K562 (cell line): Measurements from ENCODE around the gene ACY1. TPM values are rescaled to one million over a fixed set of nuclear protein-coding genes. Genes with fewer than 3 reads are reported as not detected.

Experiments
- ATAC-seq: fragments of 200-7000 bp; cut with Tn5 transposase; 3 replicates; pipeline ENCODE4 v1.9.1; 2020; ENCODE audit warnings: moderate library complexity
- BruUV-seq: library from RNA; stranded (reverse); fragments of 400-500 nt; replicated peaks from 2 replicates; lab custom pipeline; 2021; lab: Mats Ljungman, UMichigan
- CTCF ChIA-PET: fragments of 300-600 bp; formaldehyde crosslinking; extraction: SDS; loops from one replicate; lab custom pipeline; 2021; ENCODE audit warnings: low intra/inter-chr PET ratio; lab: Yijun Ruan, JAX
- POLR2A ChIA-PET: fragments of 300-600, 350-650 bp; sonication (Branson Sonifier 250); formaldehyde crosslinking; extraction: SDS; loops from one replicate; lab custom pipeline; 2021; ENCODE audit warnings: antibody characterized with exemption, inconsistent platforms; lab: Yijun Ruan, JAX
- DNase-seq, 4 experiments: peaks; one replicate each; pipeline versions ENCODE4 v3.0.0 to v3.0.0-alpha.2; 2011 to 2018; ENCODE audit warnings: low spot score in 3 of 4, mixed read lengths in 3 of 4; ENCODE audit errors: extremely low read depth in 1 of 4
- FAIRE-seq: peaks from 2 replicates; lab custom pipeline; 2011; peaks lifted over from hg19 to GRCh38; lab: Jason Lieb, UNC
- H2AFZ ChIP-seq: 2 replicates; pipeline ENCODE4 v1.6.0; 2011; ENCODE audit warnings: low read depth, low read length, control low read depth, inconsistent platforms
- H3K27ac ChIP-seq: fragments of 200-600 bp; 3 replicates; pipeline ENCODE4 v1.8.0; 2011; ENCODE audit warnings: low read depth, mild to moderate bottlenecking, control low read depth, inconsistent platforms, low read length, moderate library complexity, mixed read lengths; ENCODE audit errors: extremely low read depth
- H3K27me3 ChIP-seq, 2 experiments: fragments of 300-600 bp in 1 of 2; 2 replicates in 1 of 2; 3 replicates in 1 of 2; pipeline versions ENCODE4 v1.6.0 to v1.8.0; 2011; ENCODE audit warnings: inconsistent platforms in 2 of 2, low read length in 2 of 2, mild to moderate bottlenecking in 1 of 2, mixed read lengths in 1 of 2, moderate library complexity in 1 of 2; ENCODE audit not compliant: control insufficient read depth in 2 of 2, insufficient read depth in 2 of 2
- H3K36me3 ChIP-seq: fragments of 300-600 bp; 3 replicates; pipeline ENCODE4 v1.8.0; 2011; ENCODE audit warnings: mild to moderate bottlenecking, low read length, inconsistent platforms; ENCODE audit not compliant: control insufficient read depth, insufficient read depth
- H3K4me1 ChIP-seq, 2 experiments: fragments of 200-600 bp in 1 of 2; replicated peaks in 1 of 2; 2 replicates in 1 of 2; 3 replicates in 1 of 2; pipeline versions ENCODE4 v1.5.1 to v1.8.0; 2011; ENCODE audit warnings: inconsistent platforms in 2 of 2, low read length in 2 of 2, mild to moderate bottlenecking in 1 of 2, mixed read lengths in 1 of 2, moderate library complexity in 1 of 2; ENCODE audit not compliant: control insufficient read depth in 2 of 2, insufficient read depth in 2 of 2
- H3K4me2 ChIP-seq: 2 replicates; pipeline ENCODE4 v1.6.1; 2011; ENCODE audit warnings: low read length, control low read depth, inconsistent platforms, mixed read lengths; ENCODE audit not compliant: insufficient read depth
- H3K4me3 ChIP-seq: fragments of 200-600 bp; sonication (generic), shearing (Covaris generic); 2 replicates; pipeline ENCODE4 v1.5.1; 2016; ENCODE audit warnings: control low read depth, inconsistent platforms
- H3K79me2 ChIP-seq: fragments of 200-600 bp; 3 replicates; pipeline ENCODE4 v1.8.0; 2011; ENCODE audit warnings: low read length, inconsistent platforms; ENCODE audit not compliant: control insufficient read depth, insufficient read depth
- H3K9ac ChIP-seq, 2 experiments: 2 replicates each; pipeline versions ENCODE4 v1.6.0 to v1.6.1; 2011; ENCODE audit warnings: low read depth in 2 of 2, low read length in 2 of 2, control low read depth in 1 of 2, inconsistent platforms in 1 of 2, mild to moderate bottlenecking in 1 of 2, mixed read lengths in 1 of 2; ENCODE audit not compliant: insufficient read depth in 1 of 2
- H3K9me1 ChIP-seq: one replicate; pipeline ENCODE4 v1.6.0; 2011; ENCODE audit warnings: inconsistent platforms, mild to moderate bottlenecking, low read length, moderate library complexity; ENCODE audit not compliant: control insufficient read depth, insufficient read depth
- H3K9me3 ChIP-seq: replicated peaks from 2 replicates; pipeline ENCODE4 v1.5.1; 2011; ENCODE audit warnings: low read depth, low read length, inconsistent platforms; ENCODE audit not compliant: control insufficient read depth, insufficient read depth
- H4K20me1 ChIP-seq: replicated peaks from 2 replicates; pipeline ENCODE4 v1.6.1; 2011; ENCODE audit warnings: low read length, inconsistent platforms, mixed read lengths; ENCODE audit not compliant: control insufficient read depth, insufficient read depth
- BACH1 ChIP-seq: fragments of 200-800 bp; sonication (Bioruptor generic); IDR thresholded peaks from 2 replicates; pipeline ENCODE4 v1.6.1; 2016; ENCODE audit warnings: missing genetic modification characterization, missing compliant biosample characterization
- E2F3 ChIP-seq: fragments of 250-450 bp; sonication (Bioruptor Pico); IDR thresholded peaks from 2 replicates; pipeline ENCODE4 v1.4.0; 2020; ENCODE audit warnings: mild to moderate bottlenecking
- EGR1 ChIP-seq: fragments of 450-650 bp; conservative IDR thresholded peaks from 2 replicates; pipeline ENCODE4 v1.6.1; 2017; ENCODE audit warnings: mild to moderate bottlenecking
- ERF ChIP-seq: fragments of 450-650 bp; formaldehyde crosslinking; IDR thresholded peaks from 2 replicates; pipeline ENCODE4 v1.4.0; 2020; ENCODE audit warnings: mild to moderate bottlenecking, mixed read lengths
- HDAC8 ChIP-seq: fragments of 450-650 bp; IDR thresholded peaks from 2 replicates; pipeline ENCODE4 v1.6.1; 2016; ENCODE audit warnings: mild to moderate bottlenecking, missing genetic modification characterization, moderate library complexity, missing compliant biosample characterization
- HLTF ChIP-seq: fragments of 450-650 bp; IDR thresholded peaks from 2 replicates; pipeline ENCODE4 v1.6.1; 2016
- NELFE ChIP-seq: IDR thresholded peaks from 2 replicates; pipeline ENCODE4 v1.6.1; 2011; ENCODE audit warnings: mild to moderate bottlenecking; ENCODE audit not compliant: insufficient read depth, insufficient read length
- PRDM10 ChIP-seq: fragments of 450-650 bp; IDR thresholded peaks from 2 replicates; pipeline ENCODE4 v1.6.1; 2018; ENCODE audit not compliant: partially characterized antibody
- RFX5 ChIP-seq: IDR thresholded peaks from 2 replicates; pipeline ENCODE4 v1.6.1; 2011; ENCODE audit warnings: low read depth, mild to moderate bottlenecking, improper control_type of control experiment, low read length
- TCFL5 ChIP-seq: fragments of 250-450 bp; sonication (Bioruptor Pico); conservative IDR thresholded peaks from 2 replicates; pipeline ENCODE4 v1.6.1; 2021; ENCODE audit warnings: mild to moderate bottlenecking, moderate library complexity, matching md5 sums
- VEZF1 ChIP-seq: fragments of 200-800 bp; sonication (Bioruptor generic); IDR thresholded peaks from 2 replicates; pipeline ENCODE4 v1.6.1; 2017; ENCODE audit warnings: missing genetic modification characterization, missing compliant biosample characterization
- ZNF347 ChIP-seq: fragments of 450-650 bp; formaldehyde crosslinking; IDR thresholded peaks from 2 replicates; pipeline ENCODE4 v1.4.0; 2020; ENCODE audit warnings: low read depth, mild to moderate bottlenecking, moderate library complexity
- ZNF586 ChIP-seq: fragments of 450-650 bp; formaldehyde crosslinking; conservative IDR thresholded peaks from 2 replicates; pipeline ENCODE4 v1.4.0; 2020; ENCODE audit warnings: mild to moderate bottlenecking, moderate library complexity
- WGBS: fragments of 100-300 bp; shearing (Covaris generic); methylation state at CpG from one replicate; pipeline ENCODE4 v1.1.6; 2016; ENCODE audit warnings: low coverage, mixed read lengths; ENCODE audit not compliant: insufficient coverage; ENCODE audit errors: missing lambda C conversion rate; 5-methylcytosine and 5-hydroxymethylcytosine counted together
- in situ Hi-C: fragments of 300-500 bp; cut with MboI; formaldehyde crosslinking; loops from 4 replicates; pipeline ENCODE4 v1.15.0; 2018; ENCODE audit warnings: inconsistent platforms, mixed read lengths
- intact Hi-C: fragments of 100-400 bp; cut with micrococcal nuclease; formaldehyde crosslinking; loops from 2 replicates; pipeline ENCODE4 v1.14.2; 2022
- polyA plus RNA-seq, 8 experiments: library from polyadenylated mRNA; depleted of rRNA in 4 of 8; stranded (reverse) in 5 of 8; unstranded in 3 of 8; fragments of >200 nt; fragmentation: Nextera tagmentation in 2 of 8; fragmentation: Illumina TruSeq in 1 of 8; extraction: Ambion mirVana in 2 of 8; extraction: Trizol in 1 of 8; gene quantifications; 2 replicates each; pipeline versions ENCODE4 v1.2.1 to v1.2.3, GENCODE V29; 2011 to 2014; ENCODE audit warnings: inconsistent platforms in 1 of 8, missing spikeins in 1 of 8
- total RNA-seq, 7 experiments: library from RNA; depleted of rRNA in 6 of 7; stranded (reverse); fragments of >200 nt in 6 of 7; fragmentation: Illumina TruSeq in 2 of 7; extraction: Trizol in 2 of 7; gene quantifications; 2 replicates each; pipeline versions ENCODE4 v1.2.1 to v1.2.3, GENCODE V29; 2011 to 2021; ENCODE audit warnings: low replicate concordance in 1 of 7
- TF ChIP-seq, protein P1 (sequence below): fragments of 250-450 bp; sonication (Bioruptor Pico); IDR thresholded peaks from 2 replicates; pipeline ENCODE4 v1.5.0; 2021; ENCODE audit warnings: mild to moderate bottlenecking, moderate library complexity
- TF ChIP-seq, protein P2 (sequence below): sonication (generic); formaldehyde crosslinking; IDR thresholded peaks from 2 replicates; pipeline ENCODE4 v1.9.0; 2022; ENCODE audit warnings: mild to moderate bottlenecking, missing genetic modification reagents

Gene ACY1
- total and polyA plus RNA-seq, 9 of the 15 experiments (the other 6 are each of a cell fraction or from before 2014, with no cell fraction given) = 70.7 to 195 (median 123) TPM

DNA sequence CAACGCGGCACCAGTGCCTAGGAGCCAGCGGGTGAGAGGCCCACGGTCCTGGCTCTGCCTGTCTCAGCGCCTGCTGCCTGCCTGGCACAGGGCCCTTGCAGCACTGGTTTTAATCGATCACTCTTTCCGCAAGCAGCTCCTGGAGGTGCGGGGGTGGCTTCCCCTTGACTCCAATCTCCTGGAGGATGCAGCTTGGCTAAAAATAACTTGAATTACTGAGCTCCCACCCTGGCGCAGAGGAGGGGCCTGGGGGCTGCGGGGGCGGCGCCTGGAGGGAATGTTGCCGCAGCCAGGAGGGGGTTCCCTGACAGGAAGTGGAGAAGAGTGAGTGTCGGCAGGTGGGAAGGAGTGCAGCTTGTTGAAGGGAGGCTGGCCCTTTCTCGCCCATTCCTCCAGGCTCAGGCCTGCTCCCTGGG lies 22.2 kb downstream of the ACY1 start:
- ChIA-PET CTCF (interaction anchor here (0.7 kb wide), 1 partner anchor 117 kb away, joined by 3 read pairs; no protein-coding TSS in a partner anchor), POLR2A (no interaction called here)
- no peaks in the 10 kb centered on the region for H3K79me2 ChIP-seq
- intact Hi-C loops (no loop called here), in situ Hi-C loops (loop anchor here (25.0 kb wide), 1 partner anchor 382 kb away; no protein-coding TSS in a partner anchor)
- BruUV-seq = no TSS peak
- no peaks in the 10 kb centered on the region for H4K20me1 ChIP-seq
- H3K36me3 ChIP-seq = no peaks in the 10 kb centered on the region
- H3K4me2 ChIP-seq = peak overlapping the region; percentile 32; the same call in 1 of the 2 replicates
- DNase-seq = peak; percentile 42 to 47 (median 45)
- no peak overlapping the region for H3K27ac ChIP-seq
- H3K4me1 ChIP-seq = peaks cover 17 to 35% of the 10 kb centered on the region in 2 experiments; a peak in 4 of 5 replicates
- no peak overlapping the region for H3K4me3 ChIP-seq
- H3K9me1 ChIP-seq = no peaks in the 10 kb centered on the region
- H3K9ac ChIP-seq = peak overlapping the region in 1 of 2 experiments; percentile 69; a peak in 2 of 4 replicates
- peak overlapping the region; percentile 65; the same call in 1 of the 2 replicates for H2AFZ ChIP-seq
- H3K27me3 ChIP-seq = no peaks in the 10 kb centered on the region
- H3K9me3 ChIP-seq = no peaks in the 10 kb centered on the region
- no peak for ATAC-seq
- 8% methylated on average over 11 of the region's 15 CpGs for WGBS
- FAIRE-seq = no peak
- TF ChIP-seq, protein P1, sequence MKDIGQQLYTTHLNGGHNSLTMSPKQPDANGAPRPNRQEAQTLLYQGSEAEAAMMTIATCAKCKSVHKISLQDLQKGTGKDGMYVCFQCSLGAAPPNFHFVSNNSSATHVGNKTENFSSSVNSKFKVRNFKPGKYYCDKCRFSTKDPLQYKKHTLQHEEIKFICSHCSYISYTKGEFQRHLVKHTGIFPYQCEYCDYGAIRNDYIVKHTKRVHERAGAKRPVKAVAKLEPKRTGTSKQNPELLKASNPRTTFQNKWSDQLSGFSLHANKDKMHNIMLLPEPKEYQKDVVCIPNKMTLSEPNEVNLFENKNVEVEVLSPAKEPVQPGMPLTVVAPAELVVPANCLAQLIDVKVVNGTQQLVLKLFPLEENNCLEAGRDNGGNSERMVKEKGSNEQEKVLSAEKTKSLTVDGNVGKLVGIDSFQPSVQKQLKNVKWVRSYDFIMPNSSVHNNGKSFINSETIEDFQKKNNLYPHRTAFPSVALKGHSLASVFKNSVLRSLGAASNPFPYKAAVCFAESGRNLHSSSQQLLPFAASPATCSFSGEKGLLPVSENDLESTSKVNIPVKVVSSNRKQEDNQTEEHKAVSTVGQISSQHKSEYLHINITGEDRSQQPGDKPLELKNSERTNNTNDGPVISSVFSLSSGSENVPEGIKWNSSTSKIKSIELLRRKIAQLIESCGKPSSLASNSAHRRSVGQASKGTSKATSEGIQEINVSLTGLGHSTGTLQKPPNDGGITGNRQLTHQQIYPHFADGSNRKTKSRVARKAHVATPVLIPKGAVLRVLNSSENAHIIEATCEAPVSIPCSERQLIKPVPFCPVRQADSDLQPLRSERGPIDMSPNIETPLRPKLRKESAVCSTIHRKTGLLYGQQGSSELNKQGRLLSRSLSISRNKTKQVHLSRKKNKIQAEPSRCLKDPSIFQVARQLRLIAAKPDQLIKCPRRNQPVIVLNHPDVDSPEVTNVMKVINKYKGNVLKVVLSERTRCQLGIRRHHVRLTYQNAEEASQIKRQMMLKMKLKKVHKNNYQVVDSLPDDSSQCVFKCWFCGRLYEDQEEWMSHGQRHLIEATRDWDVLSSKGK = no peak
- TF ChIP-seq VEZF1 (CRISPR knock-in tag) (peak; percentile 68), ERF (CRISPR knock-in tag) (no peak), ZNF347 (CRISPR knock-in tag) (no peak), NELFE (no peak), E2F3 (CRISPR knock-in tag) (no peak), RFX5 (no peak), PRDM10 (no peak), EGR1 (peak; percentile 90), HDAC8 (no peak), BACH1 (tag) (no peak), ZNF586 (CRISPR knock-in tag) (no peak), TCFL5 (no peak), HLTF (no peak)
- TF ChIP-seq, protein P2, sequence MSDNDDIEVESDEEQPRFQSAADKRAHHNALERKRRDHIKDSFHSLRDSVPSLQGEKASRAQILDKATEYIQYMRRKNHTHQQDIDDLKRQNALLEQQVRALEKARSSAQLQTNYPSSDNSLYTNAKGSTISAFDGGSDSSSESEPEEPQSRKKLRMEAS (CRISPR knock-in tag) = no peak
